ENCODE measurements around the gene PLCL1. TPM values are rescaled to one million over a fixed set of nuclear protein-coding genes. Genes with fewer than 3 reads are reported as not detected.

PLCL1 gene
- total and polyA plus RNA-seq, 10 of the 15 experiments (the other 5 are each of a cell fraction or from before 2014, with no cell fraction given), result 0.03 to 1.5 (median 0.22) TPM

GRCh38 chr2:197795277-197795676 lies 9.1 kb upstream of the PLCL1 start:
- H4K20me1 ChIP-seq (ENCODE audit: control insufficient read depth, insufficient read depth), result no peaks in the 10 kb centered on the region
- in situ Hi-C loops (cut with MboI) (no loop called here), intact Hi-C loops (cut with micrococcal nuclease; ENCODE audit: unreplicated experiment) (no loop called here)
- H3K79me2 ChIP-seq (ENCODE audit: control insufficient read depth, insufficient read depth, low read length), result no peaks in the 10 kb centered on the region
- no peaks in the 10 kb centered on the region; the same call in 2 of the 3 replicates for H3K9me3 ChIP-seq (replicated peaks; ENCODE audit: control insufficient read depth, insufficient read depth, low read length)
- ChIA-PET POLR2A (no interaction called here), CTCF (interaction anchor here (1.1 to 2.5 kb wide), 3 partner anchors 17 to 818 kb away, joined by 3 to 10 read pairs (median 3); no protein-coding TSS in a partner anchor), RAD21 (ENCODE audit: unreplicated experiment) (interaction anchor here (0.9 to 1.6 kb wide), 3 partner anchors 15 to 502 kb away, joined by 3 to 5 read pairs (median 4); no protein-coding TSS in a partner anchor), SMC1A (ENCODE audit: uncharacterized antibody, unreplicated experiment) (interaction anchor here (1.5 kb wide), 1 partner anchor 13 kb away, joined by 5 read pairs; no protein-coding TSS in a partner anchor)
- H2AFZ ChIP-seq (ENCODE audit: control insufficient read depth, low read depth, low read length), result no peak overlapping the region
- no peaks in the 10 kb centered on the region for H3K4me1 ChIP-seq (ENCODE audit: control insufficient read depth, insufficient read depth, low read length)
- H3K4me2 ChIP-seq (ENCODE audit: control insufficient read depth, insufficient read depth), result no peak overlapping the region
- H3K4me3 ChIP-seq, result no peak overlapping the region
- ATAC-seq (no peak), DNase-seq (ENCODE audit: low read depth, low spot score) (no peak), FAIRE-seq (no peak)
- H3K36me3 ChIP-seq (ENCODE audit: control insufficient read depth in 2 of 2, insufficient read depth in 2 of 2, low read length in 1 of 2), result no peaks in the 10 kb centered on the region
- H3K27ac ChIP-seq (ENCODE audit: control insufficient read depth, insufficient read depth), result no peak overlapping the region
- no TSS peak for BruUV-seq (replicated peaks)
- H3K9ac ChIP-seq (ENCODE audit: control insufficient read depth, insufficient read depth, low read length), result no peak overlapping the region
- TF ChIP-seq ATF7 (IDR thresholded peaks at IDR 0.05; ENCODE audit: low read depth), result no peak
- no peak for TF ChIP-seq SREBF2 (IDR thresholded peaks at IDR 0.05; ENCODE audit: low read length)
- TF ChIP-seq BCLAF1 (IDR thresholded peaks at IDR 0.05), result no peak
- no peak for TF ChIP-seq ZBTB4 (CRISPR knock-in tag; IDR thresholded peaks at IDR 0.05)
- no peak for TF ChIP-seq NBN (IDR thresholded peaks at IDR 0.05)
- TF ChIP-seq SKIL (IDR thresholded peaks at IDR 0.05; ENCODE audit: low read depth, poor library complexity, severe bottlenecking), result no peak
- TF ChIP-seq RUNX3 (IDR thresholded peaks at IDR 0.05; ENCODE audit: low read length), result no peak
- no peak for TF ChIP-seq EP300 (IDR thresholded peaks at IDR 0.05; ENCODE audit: borderline replicate concordance in 1 of 2, control insufficient read depth in 1 of 2, low read depth in 2 of 2, low read length in 2 of 2)
- TF ChIP-seq SUZ12 (IDR thresholded peaks at IDR 0.05; ENCODE audit: unreplicated experiment), result no peak
- TF ChIP-seq TCF7 (IDR thresholded peaks at IDR 0.05; ENCODE audit: borderline replicate concordance), result no peak
- no peak for TF ChIP-seq TCF12 (IDR thresholded peaks at IDR 0.05; ENCODE audit: low read depth, low read length)
- TF ChIP-seq STAT1 (conservative IDR thresholded peaks at IDR 0.05), result no peak
- TF ChIP-seq CREM (IDR thresholded peaks at IDR 0.05; ENCODE audit: low read depth), result no peak
- no peak for TF ChIP-seq YY1 (IDR thresholded peaks at IDR 0.05; ENCODE audit: low read depth, low read length)
- H3K27me3 ChIP-seq (replicated peaks in 1 of 2; ENCODE audit: control insufficient read depth in 2 of 2, insufficient read depth in 2 of 2, low read length in 1 of 2), result peaks cover 0 to 2% of the 10 kb centered on the region in 2 experiments; a peak in 2 of 4 replicates
